A673 (cell line): ENCODE results near the gene ERLEC1.

Source experiments
- CTCF ChIP-seq: fragments of 300-800, 200-600 bp; sonication (generic); conservative IDR thresholded peaks from 2 replicates; pipeline ENCODE4 v1.5.1; 2017; ENCODE audit warnings: low read depth, mild to moderate bottlenecking, antibody characterized with exemption, low read length, moderate library complexity, mixed read lengths
- EZH2 ChIP-seq: fragments of 200-600 bp; sonication (generic); IDR thresholded peaks from 2 replicates; pipeline ENCODE4 v1.6.1; 2017; ENCODE audit warnings: borderline replicate concordance, low read depth, mild to moderate bottlenecking, mixed read lengths, antibody characterized with exemption, low read length; ENCODE audit not compliant: poor library complexity, severe bottlenecking

DNA sequence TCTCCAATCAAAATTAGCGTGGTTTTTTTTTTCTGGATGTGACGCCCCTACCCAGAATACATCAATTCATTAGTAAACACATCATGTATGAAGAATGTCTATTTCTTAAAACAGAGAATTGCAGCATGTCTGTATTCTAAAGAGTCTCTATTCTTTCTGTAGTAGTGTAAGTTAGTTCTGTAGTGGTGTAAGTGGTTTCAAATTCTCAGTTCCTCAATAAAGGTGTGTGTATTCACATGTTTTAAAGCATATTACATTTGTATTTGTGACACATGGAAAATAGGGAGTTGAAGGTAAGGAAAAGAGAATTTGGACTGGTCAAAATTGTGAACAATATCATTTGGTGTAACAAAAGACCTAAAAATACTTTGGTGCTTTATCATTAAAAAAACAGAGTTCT lies 80.9 kb downstream of the ERLEC1 start:
- TF ChIP-seq CTCF (no peak), EZH2 (no peak)
